Mesendoderm (in vitro differentiated cells): ENCODE results near the gene IGFL4.

Source experiments
- DNase-seq: peaks from one replicate; pipeline ENCODE4 v3.0.0; 2013
- H2AK5ac ChIP-seq: 2 replicates; pipeline ENCODE4 v1.6.1; 2013; ENCODE audit warnings: low read length, inconsistent platforms
- H2BK120ac ChIP-seq: 2 replicates; pipeline ENCODE4 v1.6.1; 2013; ENCODE audit warnings: low read depth, mild to moderate bottlenecking, low read length, moderate library complexity, mixed read lengths
- H2BK15ac ChIP-seq: replicated peaks from 2 replicates; pipeline ENCODE4 v1.6.1; 2013; ENCODE audit warnings: low read depth, mild to moderate bottlenecking, moderate library complexity
- H2BK5ac ChIP-seq: 2 replicates; pipeline ENCODE4 v1.6.1; 2013; ENCODE audit warnings: low read length, inconsistent platforms
- H3K18ac ChIP-seq: 2 replicates; pipeline ENCODE4 v1.6.1; 2013; ENCODE audit warnings: mild to moderate bottlenecking, low read length, mixed read lengths
- H3K23ac ChIP-seq: one replicate; pipeline ENCODE4 v1.6.1; 2013; ENCODE audit warnings: low read length
- H3K27ac ChIP-seq: 2 replicates; pipeline ENCODE4 v1.5.1; 2013; ENCODE audit warnings: low read depth, mild to moderate bottlenecking, inconsistent platforms, low read length, moderate library complexity
- H3K27me3 ChIP-seq: 2 replicates; pipeline ENCODE4 v1.6.1; 2013; ENCODE audit warnings: low read length, control low read depth, mild to moderate bottlenecking, inconsistent platforms; ENCODE audit not compliant: insufficient read depth, poor library complexity
- H3K36me3 ChIP-seq: 2 replicates; pipeline ENCODE4 v1.6.1; 2013; ENCODE audit warnings: low read length, inconsistent platforms; ENCODE audit not compliant: control insufficient read depth, insufficient read depth
- H3K4ac ChIP-seq: one replicate; pipeline ENCODE4 v1.6.1; 2013; ENCODE audit warnings: low read depth, mild to moderate bottlenecking, low read length, moderate library complexity
- H3K4me1 ChIP-seq: 2 replicates; pipeline ENCODE4 v1.6.1; 2013; ENCODE audit warnings: low read depth, low read length, inconsistent platforms; ENCODE audit not compliant: control insufficient read depth
- H3K4me2 ChIP-seq: 2 replicates; pipeline ENCODE4 v1.6.1; 2013; ENCODE audit warnings: low read length
- H3K4me3 ChIP-seq: 2 replicates; pipeline ENCODE4 v1.5.1; 2013; ENCODE audit warnings: mild to moderate bottlenecking, low read length
- H3K56ac ChIP-seq: one replicate; pipeline ENCODE4 v1.6.1; 2013; ENCODE audit warnings: low read length
- H3K79me1 ChIP-seq: 2 replicates; pipeline ENCODE4 v1.6.1; 2013; ENCODE audit warnings: low read length, inconsistent platforms
- H3K79me2 ChIP-seq: 2 replicates; pipeline ENCODE4 v1.6.1; 2013; ENCODE audit warnings: mild to moderate bottlenecking, low read length; ENCODE audit not compliant: control insufficient read depth, insufficient read depth
- H3K9ac ChIP-seq: 2 replicates; pipeline ENCODE4 v1.6.1; 2013; ENCODE audit warnings: low read length, inconsistent platforms
- H4K5ac ChIP-seq: one replicate; pipeline ENCODE4 v1.6.1; 2013; ENCODE audit warnings: low read length
- H4K8ac ChIP-seq: one replicate; pipeline ENCODE4 v1.6.1; 2013; ENCODE audit warnings: low read depth, mild to moderate bottlenecking, control low read depth, low read length, moderate library complexity
- WGBS: extraction: QIAGEN DNeasy Blood & Tissue Kit; methylation state at CpG from one replicate; pipeline ENCODE4 v1.1.7; 2013; ENCODE audit warnings: low lambda C conversion rate, missing lambda C conversion rate; ENCODE audit not compliant: insufficient coverage; ENCODE audit errors: extremely low coverage; 5-methylcytosine and 5-hydroxymethylcytosine counted together

Gene IGFL4

DNA sequence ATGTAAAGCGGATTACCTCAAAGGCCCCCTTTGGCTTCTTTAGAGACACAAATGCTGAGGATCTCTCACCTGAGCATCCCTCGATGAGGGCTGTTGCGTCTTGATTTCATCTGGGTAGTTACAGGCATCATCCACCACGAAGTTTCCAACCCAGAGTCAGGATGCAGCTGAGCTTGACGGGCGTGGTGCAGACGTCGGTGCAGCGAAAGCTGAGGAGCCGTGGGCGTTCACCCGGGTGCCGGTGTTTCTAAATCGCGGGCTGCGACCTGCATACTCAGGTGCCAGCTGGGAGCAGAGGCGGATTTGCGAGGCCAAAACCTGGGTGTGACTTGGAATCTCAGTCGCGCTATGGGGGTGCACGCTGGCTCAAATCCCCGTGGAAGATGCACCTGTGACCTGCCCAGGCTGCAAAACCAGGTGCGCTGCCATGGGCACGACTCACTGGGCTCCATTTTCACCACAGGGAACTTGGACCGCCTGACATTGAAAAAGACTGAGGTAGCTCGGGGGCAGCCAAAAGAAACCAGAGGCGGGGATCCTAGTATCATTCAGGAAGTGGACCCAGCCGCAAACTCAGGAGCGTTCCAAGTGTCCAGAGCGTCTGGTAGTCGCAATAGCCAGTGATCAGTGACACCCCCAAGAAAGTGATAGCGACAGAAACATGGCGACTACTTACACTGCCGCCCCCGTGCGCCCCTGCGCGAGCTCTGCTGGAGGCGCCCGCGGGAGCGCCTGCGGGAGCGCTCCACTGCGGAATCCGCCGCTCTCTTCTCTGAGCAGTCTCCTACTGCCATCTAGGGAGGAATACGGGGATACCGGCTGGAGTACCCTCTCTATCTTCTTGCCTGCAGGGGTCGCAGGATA lies 36.4 kb upstream of the IGFL4 start:
- Histone ChIP-seq H2BK5ac (no peak overlapping the region), H4K5ac (no peak overlapping the region), H3K79me1 (no peaks in the 10 kb centered on the region), H2BK120ac (no peak overlapping the region), H3K4me3 (no peak overlapping the region), H3K56ac (peak overlapping the region; percentile 6), H2BK15ac (no peak overlapping the region), H4K8ac (no peak overlapping the region), H3K18ac (no peak overlapping the region), H3K27me3 (no peaks in the 10 kb centered on the region), H3K4me1 (no peaks in the 10 kb centered on the region), H3K23ac (no peak overlapping the region), H3K36me3 (no peaks in the 10 kb centered on the region), H3K27ac (no peak overlapping the region), H3K79me2 (no peaks in the 10 kb centered on the region), H2AK5ac (no peak overlapping the region), H3K4me2 (peak overlapping the region; percentile 68), H3K9ac (peak overlapping the region; percentile 2), H3K4ac (no peak overlapping the region)
- peak; percentile 94 for DNase-seq
- WGBS: no CpG with 5 or more reads among the region's 50 CpGs

- H3K18ac ChIP-seq: no peak overlapping the region
- no peak for DNase-seq
- no peaks in the 10 kb centered on the region for H3K79me1 ChIP-seq
- no peak overlapping the region for H3K4ac ChIP-seq
- H4K5ac ChIP-seq: no peak overlapping the region
- H3K4me3 ChIP-seq: no peak overlapping the region
- no peak overlapping the region for H3K4me2 ChIP-seq
- no peaks in the 10 kb centered on the region for H3K79me2 ChIP-seq
- no peak overlapping the region for H3K56ac ChIP-seq
- H2BK5ac ChIP-seq: no peak overlapping the region
- H4K8ac ChIP-seq: no peak overlapping the region
- H3K36me3 ChIP-seq: no peaks in the 10 kb centered on the region
- no peak overlapping the region for H3K27ac ChIP-seq
- H2AK5ac ChIP-seq: no peak overlapping the region
- H3K4me1 ChIP-seq: no peaks in the 10 kb centered on the region
- no peak overlapping the region for H3K9ac ChIP-seq
- H2BK15ac ChIP-seq: no peak overlapping the region
- H3K27me3 ChIP-seq: no peaks in the 10 kb centered on the region
- WGBS: no CpG with 5 or more reads among the region's 9 CpGs
- no peak overlapping the region for H2BK120ac ChIP-seq
- no peak overlapping the region for H3K23ac ChIP-seq
These were observed 35.5 kb upstream of the IGFL4 start for GRCh38 chr19:46076031-46076880.

GRCh38 chr19:46073268-46073922 lies 32.6 kb upstream of the IGFL4 start:
- Histone ChIP-seq H3K79me1 (no peaks in the 10 kb centered on the region), H3K36me3 (no peaks in the 10 kb centered on the region), H2BK15ac (no peak overlapping the region), H2AK5ac (no peak overlapping the region), H3K23ac (no peak overlapping the region), H3K56ac (no peak overlapping the region), H4K5ac (no peak overlapping the region), H3K4me2 (no peak overlapping the region), H3K27me3 (no peaks in the 10 kb centered on the region), H3K4me3 (no peak overlapping the region), H3K9ac (no peak overlapping the region), H2BK5ac (no peak overlapping the region), H4K8ac (no peak overlapping the region), H3K4me1 (no peaks in the 10 kb centered on the region), H3K79me2 (no peaks in the 10 kb centered on the region), H3K18ac (no peak overlapping the region), H3K27ac (no peak overlapping the region), H3K4ac (no peak overlapping the region), H2BK120ac (no peak overlapping the region)
- WGBS: no CpG with 5 or more reads among the region's 3 CpGs
- no peak for DNase-seq

DNA sequence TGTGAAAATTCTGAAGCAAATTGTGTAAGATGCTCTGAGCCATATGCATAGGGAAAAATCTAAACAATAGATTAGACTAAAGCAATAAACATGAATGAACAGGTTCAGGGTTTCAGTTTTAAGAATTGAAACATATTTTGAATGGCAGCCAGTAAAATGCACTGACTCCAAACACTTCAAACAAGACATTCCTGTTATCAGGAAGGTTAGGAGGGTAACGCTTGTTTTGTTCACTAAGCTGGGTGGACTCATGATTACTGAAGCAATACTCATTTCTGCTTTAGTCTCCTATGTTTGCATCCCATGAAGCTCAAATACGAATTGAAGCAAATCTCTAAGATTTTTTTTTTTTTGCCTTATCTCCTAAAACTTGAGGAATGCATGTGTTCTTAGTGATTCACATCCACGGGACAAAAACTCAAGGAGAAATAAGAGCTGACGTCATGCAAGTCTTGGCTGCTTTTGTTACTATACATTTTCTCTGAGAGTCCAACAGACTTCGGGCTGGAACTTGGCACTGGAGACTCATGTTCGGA lies 29.1 kb upstream of the IGFL4 start:
- no peaks in the 10 kb centered on the region for H3K79me1 ChIP-seq
- WGBS: no CpG with 5 or more reads among the region's 6 CpGs
- H3K4ac ChIP-seq: no peak overlapping the region
- H2BK15ac ChIP-seq: no peak overlapping the region
- H3K18ac ChIP-seq: no peak overlapping the region
- no peaks in the 10 kb centered on the region for H3K36me3 ChIP-seq
- H4K5ac ChIP-seq: no peak overlapping the region
- H3K4me3 ChIP-seq: no peak overlapping the region
- no peaks in the 10 kb centered on the region for H3K79me2 ChIP-seq
- no peak overlapping the region for H2BK120ac ChIP-seq
- H3K27ac ChIP-seq: no peak overlapping the region
- H3K23ac ChIP-seq: no peak overlapping the region
- no peaks in the 10 kb centered on the region for H3K4me1 ChIP-seq
- no peak overlapping the region for H3K9ac ChIP-seq
- H3K56ac ChIP-seq: no peak overlapping the region
- DNase-seq: no peak
- H3K27me3 ChIP-seq: no peaks in the 10 kb centered on the region
- no peak overlapping the region for H4K8ac ChIP-seq
- H2BK5ac ChIP-seq: no peak overlapping the region
- no peak overlapping the region for H2AK5ac ChIP-seq
- H3K4me2 ChIP-seq: no peak overlapping the region

DNA sequence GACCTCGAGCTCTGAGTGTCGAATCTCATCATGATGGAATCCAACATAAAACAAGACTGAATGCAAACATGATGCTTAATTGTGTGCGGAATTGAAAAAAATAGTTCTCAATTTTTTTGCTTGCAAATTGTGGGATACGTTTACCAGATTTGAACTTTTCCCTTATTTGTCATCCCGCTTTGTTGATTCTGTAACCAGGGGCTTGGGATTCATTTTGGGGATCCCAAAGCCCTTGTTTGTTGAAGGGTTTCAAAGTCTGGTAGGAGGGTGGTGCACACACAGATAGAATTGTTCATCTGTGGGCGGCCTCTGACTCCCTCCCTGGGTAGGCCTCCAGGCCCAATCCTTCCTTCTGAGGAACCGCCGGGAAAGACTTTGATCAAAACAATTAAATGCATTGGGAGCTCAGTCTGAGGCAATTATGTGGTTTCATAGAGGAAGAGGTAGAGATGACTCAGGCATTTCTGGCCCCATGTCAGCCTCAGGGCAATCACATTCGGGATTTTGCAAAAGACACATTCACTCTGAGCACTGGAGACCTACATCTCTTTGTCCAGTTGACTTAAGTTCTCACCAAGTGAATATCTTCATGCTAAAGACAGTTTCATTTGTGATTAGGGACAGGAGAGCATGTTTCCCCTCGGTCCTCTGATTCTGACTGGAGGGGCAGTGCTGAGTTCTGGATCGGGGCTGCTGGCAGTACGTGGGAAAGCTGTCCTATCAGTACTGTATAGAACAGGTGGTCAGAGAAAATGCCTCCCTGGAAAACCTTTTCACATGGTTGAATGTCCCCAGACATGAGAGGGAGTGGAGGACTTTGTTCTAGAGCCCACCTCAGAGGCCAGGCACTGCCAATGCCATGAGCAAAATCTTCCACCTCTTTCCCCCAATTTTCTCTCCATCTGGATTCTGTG lies 27.8 kb upstream of the IGFL4 start:
- Histone ChIP-seq H2BK120ac (no peak overlapping the region), H2BK15ac (no peak overlapping the region), H2BK5ac (no peak overlapping the region), H3K27me3 (no peaks in the 10 kb centered on the region), H3K36me3 (no peaks in the 10 kb centered on the region), H3K4me1 (no peaks in the 10 kb centered on the region), H4K5ac (no peak overlapping the region), H3K4me2 (no peak overlapping the region), H4K8ac (no peak overlapping the region), H3K56ac (no peak overlapping the region), H3K79me2 (no peaks in the 10 kb centered on the region), H3K4ac (no peak overlapping the region), H3K18ac (no peak overlapping the region), H3K79me1 (no peaks in the 10 kb centered on the region), H3K4me3 (no peak overlapping the region), H2AK5ac (no peak overlapping the region), H3K23ac (no peak overlapping the region), H3K9ac (no peak overlapping the region), H3K27ac (no peak overlapping the region)
- DNase-seq: no peak
- no CpG with 5 or more reads among the region's 12 CpGs for WGBS
